Type B pancreatic cell (in vitro differentiated cells): ENCODE data around the gene BTG1. TPM values are rescaled to one million over a fixed set of nuclear protein-coding genes. Genes with fewer than 3 reads are reported as not detected.

Experiments used
- DNase-seq: peaks from one replicate; pipeline ENCODE4 v3.0.0; 2021; ENCODE audit warnings: mixed read lengths; ENCODE audit not compliant: unreplicated experiment; ENCODE audit errors: extremely low spot score
- H3K27ac Mint-ChIP-seq: 2 replicates; pipeline ENCODE4 v1.8.0; 2021; ENCODE audit warnings: mild to moderate bottlenecking, mixed read lengths
- H3K27me3 Mint-ChIP-seq: 2 replicates; pipeline ENCODE4 v1.8.0; 2021; ENCODE audit warnings: mixed read lengths
- H3K36me3 Mint-ChIP-seq: 2 replicates; pipeline ENCODE4 v1.8.0; 2021; ENCODE audit warnings: mixed read lengths
- H3K4me1 Mint-ChIP-seq: one replicate; pipeline ENCODE4 v1.8.0; 2021; ENCODE audit warnings: mixed read lengths; ENCODE audit not compliant: unreplicated experiment
- H3K4me3 Mint-ChIP-seq: 2 replicates; pipeline ENCODE4 v1.8.0; 2021; ENCODE audit warnings: mild to moderate bottlenecking, mixed read lengths
- H3K9me3 Mint-ChIP-seq: 2 replicates; pipeline ENCODE4 v1.8.0; 2021; ENCODE audit warnings: mixed read lengths
- total RNA-seq: library from RNA; stranded (reverse); gene quantifications from 2 replicates; pipeline ENCODE4 v1.2.1, GENCODE V29; 2021; ENCODE audit warnings: low replicate concordance
- TF ChIP-seq, protein P1 (sequence below): fragments of 200-600 bp; sonication (generic); conservative IDR thresholded peaks from 2 replicates; pipeline ENCODE4 v1.5.0; 2021; ENCODE audit warnings: antibody characterized with exemption, mild to moderate bottlenecking

The BTG1 gene
- total RNA-seq, 1 donor from 2014 or later, result 116 TPM

- H3K27ac Mint-ChIP-seq, result no peak overlapping the region
- peaks cover 11% of the 10 kb centered on the region for H3K4me1 Mint-ChIP-seq
- H3K4me3 Mint-ChIP-seq, result no peak overlapping the region
- DNase-seq, result no peak
- H3K36me3 Mint-ChIP-seq, result no peaks in the 10 kb centered on the region
- H3K27me3 Mint-ChIP-seq, result no peaks in the 10 kb centered on the region
- peaks cover 6% of the 10 kb centered on the region for H3K9me3 Mint-ChIP-seq
- TF ChIP-seq, protein P1, sequence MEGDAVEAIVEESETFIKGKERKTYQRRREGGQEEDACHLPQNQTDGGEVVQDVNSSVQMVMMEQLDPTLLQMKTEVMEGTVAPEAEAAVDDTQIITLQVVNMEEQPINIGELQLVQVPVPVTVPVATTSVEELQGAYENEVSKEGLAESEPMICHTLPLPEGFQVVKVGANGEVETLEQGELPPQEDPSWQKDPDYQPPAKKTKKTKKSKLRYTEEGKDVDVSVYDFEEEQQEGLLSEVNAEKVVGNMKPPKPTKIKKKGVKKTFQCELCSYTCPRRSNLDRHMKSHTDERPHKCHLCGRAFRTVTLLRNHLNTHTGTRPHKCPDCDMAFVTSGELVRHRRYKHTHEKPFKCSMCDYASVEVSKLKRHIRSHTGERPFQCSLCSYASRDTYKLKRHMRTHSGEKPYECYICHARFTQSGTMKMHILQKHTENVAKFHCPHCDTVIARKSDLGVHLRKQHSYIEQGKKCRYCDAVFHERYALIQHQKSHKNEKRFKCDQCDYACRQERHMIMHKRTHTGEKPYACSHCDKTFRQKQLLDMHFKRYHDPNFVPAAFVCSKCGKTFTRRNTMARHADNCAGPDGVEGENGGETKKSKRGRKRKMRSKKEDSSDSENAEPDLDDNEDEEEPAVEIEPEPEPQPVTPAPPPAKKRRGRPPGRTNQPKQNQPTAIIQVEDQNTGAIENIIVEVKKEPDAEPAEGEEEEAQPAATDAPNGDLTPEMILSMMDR, result no peak
Observed at GRCh38 chr12:92151916-92152315, 6.3 kb upstream of the BTG1 start.

- Mint-ChIP-seq H3K4me3 (no peak overlapping the region), H3K4me1 (peaks cover 14% of the 10 kb centered on the region), H3K9me3 (no peaks in the 10 kb centered on the region), H3K27me3 (no peaks in the 10 kb centered on the region), H3K27ac (no peak overlapping the region), H3K36me3 (peaks cover 1% of the 10 kb centered on the region)
- no peak for DNase-seq
- TF ChIP-seq, protein P1, result no peak
Observed at GRCh38 chr12:92149563-92149962, 3.9 kb upstream of the BTG1 start.

GRCh38 chr12:92147491-92147890 lies 1.8 kb upstream of the BTG1 start:
- Mint-ChIP-seq H3K27ac (peak overlapping the region; percentile 97), H3K4me3 (peak overlapping the region; percentile 97), H3K9me3 (no peaks in the 10 kb centered on the region), H3K36me3 (peaks cover 22% of the 10 kb centered on the region), H3K27me3 (no peaks in the 10 kb centered on the region), H3K4me1 (peaks cover 22% of the 10 kb centered on the region)
- no peak for DNase-seq
- TF ChIP-seq, protein P1, result no peak

GRCh38 chr12:92146497-92147224 lies 1.0 kb upstream of the BTG1 start:
- H3K4me3 Mint-ChIP-seq, result peak overlapping the region; percentile 97
- TF ChIP-seq, protein P1, result peak; percentile 18
- no peaks in the 10 kb centered on the region for H3K9me3 Mint-ChIP-seq
- peaks cover 24% of the 10 kb centered on the region for H3K4me1 Mint-ChIP-seq
- peaks cover 27% of the 10 kb centered on the region for H3K36me3 Mint-ChIP-seq
- DNase-seq, result no peak
- peak overlapping the region; percentile 97 for H3K27ac Mint-ChIP-seq
- H3K27me3 Mint-ChIP-seq, result no peaks in the 10 kb centered on the region

- TF ChIP-seq, protein P1, result no peak
- H3K36me3 Mint-ChIP-seq, result peaks cover 40% of the 10 kb centered on the region
- H3K4me1 Mint-ChIP-seq, result peaks cover 24% of the 10 kb centered on the region
- H3K4me3 Mint-ChIP-seq, result peak overlapping the region; percentile 97
- no peaks in the 10 kb centered on the region for H3K9me3 Mint-ChIP-seq
- no peaks in the 10 kb centered on the region for H3K27me3 Mint-ChIP-seq
- peak overlapping the region; percentile 97 for H3K27ac Mint-ChIP-seq
- DNase-seq, result peak; percentile 73
Observed at GRCh38 chr12:92145481-92145730, 240 bp downstream of the BTG1 start.
